PFSK-1 (cell line): ENCODE results near the gene LRRTM1.

ENCODE experiments used
- FOXP2 ChIP-seq: optimal IDR thresholded peaks from 2 replicates; pipeline ENCODE3; 2011; ENCODE audit warnings: borderline replicate concordance, control low read depth, inconsistent platforms; ENCODE audit not compliant: insufficient read depth; ENCODE audit errors: extremely low read length, extremely low read depth
- POLR2AphosphoS5 ChIP-seq: IDR thresholded peaks from 2 replicates; pipeline ENCODE4 v1.6.1; 2012; ENCODE audit warnings: low read depth, mild to moderate bottlenecking, control low read depth, low read length, moderate library complexity
- SIN3A ChIP-seq: IDR thresholded peaks from 2 replicates; pipeline ENCODE4 v1.6.1; 2012; ENCODE audit warnings: mild to moderate bottlenecking, low read length, moderate library complexity, borderline replicate concordance; ENCODE audit not compliant: insufficient read depth
- TAF1 ChIP-seq: IDR thresholded peaks from 2 replicates; pipeline ENCODE4 v1.6.1; 2012; ENCODE audit warnings: low read length, control low read depth, borderline replicate concordance; ENCODE audit not compliant: insufficient read depth
- TF ChIP-seq, protein P1 (sequence below), 2 experiments: IDR thresholded peaks; 2 replicates each; pipeline versions ENCODE4 v1.6.1 to v1.8.0; 2011 to 2012; ENCODE audit warnings: low read depth in 2 of 2, low read length in 2 of 2, control low read depth in 1 of 2, inconsistent platforms in 1 of 2, mild to moderate bottlenecking in 1 of 2, moderate library complexity in 1 of 2; ENCODE audit not compliant: insufficient read depth in 1 of 2

The LRRTM1 gene

DNA sequence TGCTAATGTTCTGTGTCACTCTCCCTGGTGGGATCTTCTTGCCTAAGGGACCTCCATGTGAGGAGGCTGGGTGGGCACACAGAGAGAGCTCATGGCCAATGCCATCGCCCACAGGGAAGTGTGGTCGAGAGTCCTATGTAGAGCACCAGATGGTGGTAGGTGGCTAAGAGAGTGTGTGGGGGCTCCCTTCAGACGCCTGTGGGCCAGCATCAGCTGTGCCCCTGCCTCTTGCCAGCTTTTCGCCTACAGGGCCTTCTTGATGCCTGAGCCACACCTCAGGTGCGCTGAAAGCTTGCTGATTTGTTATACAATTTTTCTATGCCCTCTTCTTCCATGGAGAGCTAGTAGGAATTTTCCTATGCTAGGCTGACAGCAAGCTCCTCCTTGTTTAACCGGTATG, 38.3 kb downstream of the LRRTM1 start:
- TF ChIP-seq SIN3A (no peak), FOXP2 (no peak)

DNA sequence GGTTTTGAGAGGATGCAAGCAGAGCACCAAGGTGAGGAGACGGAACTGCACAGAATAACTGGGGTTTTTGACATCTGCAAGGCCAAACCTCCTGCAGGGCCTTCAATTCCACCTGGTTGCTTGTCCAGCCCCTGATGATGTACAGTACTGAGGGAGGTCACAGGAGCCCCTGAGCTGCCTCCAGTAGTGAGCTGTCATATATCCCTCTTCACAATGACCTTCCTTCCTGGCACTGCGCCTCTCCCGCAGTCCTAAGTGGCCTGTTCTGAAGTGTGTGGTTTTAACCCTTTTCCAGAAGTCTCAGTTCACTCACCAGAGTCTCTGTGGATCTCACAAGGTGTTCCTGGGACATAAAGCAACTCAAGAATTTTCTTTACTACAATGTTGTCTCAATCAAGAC, 45.3 kb downstream of the LRRTM1 start:
- no peak for TF ChIP-seq TAF1
- TF ChIP-seq, protein P1, sequence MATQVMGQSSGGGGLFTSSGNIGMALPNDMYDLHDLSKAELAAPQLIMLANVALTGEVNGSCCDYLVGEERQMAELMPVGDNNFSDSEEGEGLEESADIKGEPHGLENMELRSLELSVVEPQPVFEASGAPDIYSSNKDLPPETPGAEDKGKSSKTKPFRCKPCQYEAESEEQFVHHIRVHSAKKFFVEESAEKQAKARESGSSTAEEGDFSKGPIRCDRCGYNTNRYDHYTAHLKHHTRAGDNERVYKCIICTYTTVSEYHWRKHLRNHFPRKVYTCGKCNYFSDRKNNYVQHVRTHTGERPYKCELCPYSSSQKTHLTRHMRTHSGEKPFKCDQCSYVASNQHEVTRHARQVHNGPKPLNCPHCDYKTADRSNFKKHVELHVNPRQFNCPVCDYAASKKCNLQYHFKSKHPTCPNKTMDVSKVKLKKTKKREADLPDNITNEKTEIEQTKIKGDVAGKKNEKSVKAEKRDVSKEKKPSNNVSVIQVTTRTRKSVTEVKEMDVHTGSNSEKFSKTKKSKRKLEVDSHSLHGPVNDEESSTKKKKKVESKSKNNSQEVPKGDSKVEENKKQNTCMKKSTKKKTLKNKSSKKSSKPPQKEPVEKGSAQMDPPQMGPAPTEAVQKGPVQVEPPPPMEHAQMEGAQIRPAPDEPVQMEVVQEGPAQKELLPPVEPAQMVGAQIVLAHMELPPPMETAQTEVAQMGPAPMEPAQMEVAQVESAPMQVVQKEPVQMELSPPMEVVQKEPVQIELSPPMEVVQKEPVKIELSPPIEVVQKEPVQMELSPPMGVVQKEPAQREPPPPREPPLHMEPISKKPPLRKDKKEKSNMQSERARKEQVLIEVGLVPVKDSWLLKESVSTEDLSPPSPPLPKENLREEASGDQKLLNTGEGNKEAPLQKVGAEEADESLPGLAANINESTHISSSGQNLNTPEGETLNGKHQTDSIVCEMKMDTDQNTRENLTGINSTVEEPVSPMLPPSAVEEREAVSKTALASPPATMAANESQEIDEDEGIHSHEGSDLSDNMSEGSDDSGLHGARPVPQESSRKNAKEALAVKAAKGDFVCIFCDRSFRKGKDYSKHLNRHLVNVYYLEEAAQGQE (IDR thresholded peaks at IDR 0.05; ENCODE audit: insufficient read depth in 1 of 2, low read depth in 2 of 2, low read length in 2 of 2): no peak
- no peak for TF ChIP-seq SIN3A
- TF ChIP-seq FOXP2: no peak
- no peak for TF ChIP-seq POLR2AphosphoS5

GRCh38 chr2:80258793-80259192, 45.8 kb downstream of the LRRTM1 start:
- TF ChIP-seq TAF1: no peak
- no peak for TF ChIP-seq POLR2AphosphoS5
- TF ChIP-seq, protein P1 (IDR thresholded peaks at IDR 0.05; ENCODE audit: insufficient read depth in 1 of 2, low read depth in 2 of 2, low read length in 2 of 2): no peak
- TF ChIP-seq SIN3A: no peak
- no peak for TF ChIP-seq FOXP2

DNA sequence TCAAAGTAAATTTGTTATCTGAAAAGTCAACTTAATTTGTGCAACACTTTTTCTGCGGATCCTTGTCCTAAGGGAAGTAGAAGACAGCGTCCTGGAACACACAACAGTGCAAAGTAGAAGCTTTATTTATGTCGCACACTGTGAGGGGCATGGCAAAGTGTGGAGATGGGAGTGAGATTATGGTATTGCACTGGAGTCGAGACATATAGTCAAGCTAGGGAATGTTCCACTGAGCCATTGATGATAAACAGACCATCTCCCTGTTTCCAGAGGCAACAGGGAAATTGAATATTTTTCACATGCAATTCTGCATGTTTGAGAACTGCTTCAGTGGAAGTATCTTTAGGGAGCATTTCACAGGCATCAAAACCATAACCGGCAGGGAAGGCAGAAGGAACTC, 46.2 kb downstream of the LRRTM1 start:
- no peak for TF ChIP-seq TAF1
- TF ChIP-seq, protein P1 (IDR thresholded peaks at IDR 0.05; ENCODE audit: insufficient read depth in 1 of 2, low read depth in 2 of 2, low read length in 2 of 2): no peak
- TF ChIP-seq SIN3A: no peak
- TF ChIP-seq FOXP2: no peak
- no peak for TF ChIP-seq POLR2AphosphoS5

GRCh38 chr2:80257450-80257849, 47.1 kb downstream of the LRRTM1 start:
- no peak for TF ChIP-seq FOXP2
- no peak for TF ChIP-seq SIN3A
- TF ChIP-seq, protein P1 (IDR thresholded peaks at IDR 0.05; ENCODE audit: insufficient read depth in 1 of 2, low read depth in 2 of 2, low read length in 2 of 2): no peak
- no peak for TF ChIP-seq TAF1
- TF ChIP-seq POLR2AphosphoS5: no peak
